HEK293T (cell line): Measurements from ENCODE around the gene TCF25.

Experiments used
- CTCF ChIA-PET: fragments of 350-600 bp; formaldehyde crosslinking; extraction: SDS; loops from one replicate; lab custom pipeline; 2021; ENCODE audit warnings: antibody characterized with exemption, inconsistent platforms; lab: Yijun Ruan, JAX
- POLR2A ChIA-PET: fragments of 350-600 bp; formaldehyde crosslinking; extraction: SDS; loops from one replicate; lab custom pipeline; 2020; ENCODE audit warnings: antibody characterized with exemption, inconsistent platforms; lab: Yijun Ruan, JAX
- DNase-seq: peaks from one replicate; pipeline ENCODE4 v3.0.0; 2012; ENCODE audit warnings: mixed read lengths; ENCODE audit errors: extremely low spot score
- ARNT ChIP-seq: fragments of 450-650 bp; IDR thresholded peaks from 2 replicates; pipeline ENCODE4 v1.6.1; 2017; ENCODE audit warnings: mild to moderate bottlenecking
- BHLHE40 ChIP-seq: fragments of 450-650 bp; IDR thresholded peaks from 2 replicates; pipeline ENCODE4 v1.6.1; 2016; ENCODE audit warnings: mild to moderate bottlenecking, moderate library complexity, borderline replicate concordance
- CTBP1 ChIP-seq: fragments of 450-650 bp; IDR thresholded peaks from 2 replicates; pipeline ENCODE4 v1.6.1; 2016; ENCODE audit warnings: borderline replicate concordance
- ELF4 ChIP-seq: fragments of 450-650 bp; IDR thresholded peaks from 2 replicates; pipeline ENCODE4 v1.6.1; 2017; ENCODE audit warnings: antibody characterized with exemption
- FOXA1 ChIP-seq: fragments of 450-650 bp; IDR thresholded peaks from 2 replicates; pipeline ENCODE4 v1.6.1; 2016; ENCODE audit warnings: mild to moderate bottlenecking
- FOXK2 ChIP-seq: fragments of 450-650 bp; IDR thresholded peaks from 2 replicates; pipeline ENCODE4 v1.6.1; 2016; ENCODE audit warnings: mild to moderate bottlenecking
- FOXM1 ChIP-seq: fragments of 450-650 bp; IDR thresholded peaks from 2 replicates; pipeline ENCODE4 v1.6.1; 2017; ENCODE audit warnings: mild to moderate bottlenecking, borderline replicate concordance
- HDGF ChIP-seq: fragments of 450-650 bp; IDR thresholded peaks from 2 replicates; pipeline ENCODE4 v1.6.1; 2017; ENCODE audit warnings: antibody characterized with exemption, borderline replicate concordance
- L3MBTL2 ChIP-seq: fragments of 450-650 bp; conservative IDR thresholded peaks from 2 replicates; pipeline ENCODE4 v1.6.1; 2016; ENCODE audit warnings: mild to moderate bottlenecking
- LEF1 ChIP-seq: fragments of 450-650 bp; IDR thresholded peaks from 2 replicates; pipeline ENCODE4 v1.6.1; 2017; ENCODE audit warnings: mild to moderate bottlenecking, borderline replicate concordance
- NFRKB ChIP-seq: fragments of 450-650 bp; IDR thresholded peaks from 2 replicates; pipeline ENCODE4 v1.6.1; 2016; ENCODE audit warnings: mild to moderate bottlenecking, moderate library complexity
- SP1 ChIP-seq: fragments of 450-650 bp; IDR thresholded peaks from 2 replicates; pipeline ENCODE4 v1.6.1; 2017
- SUZ12 ChIP-seq: fragments of 450-650 bp; IDR thresholded peaks from 2 replicates; pipeline ENCODE4 v1.6.1; 2016; ENCODE audit warnings: mild to moderate bottlenecking
- TARDBP ChIP-seq: fragments of 450-650 bp; IDR thresholded peaks from 2 replicates; pipeline ENCODE4 v1.6.1; 2016
- ZNF384 ChIP-seq: fragments of 450-650 bp; IDR thresholded peaks from 2 replicates; pipeline ENCODE4 v1.6.1; 2016
- TF ChIP-seq, protein P1 (sequence below): fragments of 450-650 bp; IDR thresholded peaks from 2 replicates; pipeline ENCODE4 v1.6.1; 2016

Gene TCF25

DNA sequence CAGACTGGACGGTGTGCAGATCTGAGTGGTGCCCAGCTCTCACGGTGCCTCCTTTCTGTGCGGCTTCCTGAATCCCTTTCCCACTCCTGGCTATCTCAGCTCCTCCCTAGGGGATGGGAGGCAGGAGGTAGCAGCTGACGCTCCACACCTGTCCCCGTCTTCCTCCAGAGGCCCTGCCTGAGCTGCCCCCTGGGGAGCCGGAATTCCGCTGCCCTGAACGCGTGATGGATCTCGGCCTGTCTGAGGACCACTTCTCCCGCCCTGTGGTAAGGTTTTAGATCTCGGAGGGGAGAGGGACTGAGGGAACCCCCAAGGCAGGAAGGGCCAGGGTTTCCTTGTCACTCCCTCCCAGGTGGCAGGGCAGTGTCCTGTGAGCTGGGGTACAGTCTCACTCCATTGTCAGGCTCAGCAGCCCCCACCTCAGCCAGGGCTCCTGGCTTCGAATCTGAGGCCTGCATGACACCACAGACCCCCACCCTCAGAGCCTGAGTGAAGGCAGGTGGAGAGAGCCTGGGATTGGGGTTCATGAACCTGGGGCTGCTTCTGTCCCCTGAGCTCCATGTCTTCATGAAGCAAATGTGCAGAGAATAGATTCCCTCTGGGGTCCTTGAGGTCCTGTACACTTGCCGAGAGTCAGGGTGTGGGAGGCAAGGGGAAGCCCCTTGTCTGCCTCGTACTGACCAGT lies 81.8 kb downstream of the TCF25 start:
- DNase-seq = no peak
- TF ChIP-seq SUZ12 (no peak), FOXA1 (no peak), ELF4 (no peak), L3MBTL2 (no peak), LEF1 (no peak), ZNF384 (no peak), BHLHE40 (no peak), FOXM1 (no peak), FOXK2 (no peak), CTBP1 (no peak), SP1 (no peak), HDGF (no peak), NFRKB (no peak), ARNT (no peak)
- TF ChIP-seq, protein P1, sequence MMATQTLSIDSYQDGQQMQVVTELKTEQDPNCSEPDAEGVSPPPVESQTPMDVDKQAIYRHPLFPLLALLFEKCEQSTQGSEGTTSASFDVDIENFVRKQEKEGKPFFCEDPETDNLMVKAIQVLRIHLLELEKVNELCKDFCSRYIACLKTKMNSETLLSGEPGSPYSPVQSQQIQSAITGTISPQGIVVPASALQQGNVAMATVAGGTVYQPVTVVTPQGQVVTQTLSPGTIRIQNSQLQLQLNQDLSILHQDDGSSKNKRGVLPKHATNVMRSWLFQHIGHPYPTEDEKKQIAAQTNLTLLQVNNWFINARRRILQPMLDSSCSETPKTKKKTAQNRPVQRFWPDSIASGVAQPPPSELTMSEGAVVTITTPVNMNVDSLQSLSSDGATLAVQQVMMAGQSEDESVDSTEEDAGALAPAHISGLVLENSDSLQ = no peak
- ChIA-PET CTCF (no interaction called here), POLR2A (interaction anchor here (1.0 kb wide), 1 partner anchor 15 kb away, joined by 3 read pairs; no protein-coding TSS in a partner anchor)

DNA sequence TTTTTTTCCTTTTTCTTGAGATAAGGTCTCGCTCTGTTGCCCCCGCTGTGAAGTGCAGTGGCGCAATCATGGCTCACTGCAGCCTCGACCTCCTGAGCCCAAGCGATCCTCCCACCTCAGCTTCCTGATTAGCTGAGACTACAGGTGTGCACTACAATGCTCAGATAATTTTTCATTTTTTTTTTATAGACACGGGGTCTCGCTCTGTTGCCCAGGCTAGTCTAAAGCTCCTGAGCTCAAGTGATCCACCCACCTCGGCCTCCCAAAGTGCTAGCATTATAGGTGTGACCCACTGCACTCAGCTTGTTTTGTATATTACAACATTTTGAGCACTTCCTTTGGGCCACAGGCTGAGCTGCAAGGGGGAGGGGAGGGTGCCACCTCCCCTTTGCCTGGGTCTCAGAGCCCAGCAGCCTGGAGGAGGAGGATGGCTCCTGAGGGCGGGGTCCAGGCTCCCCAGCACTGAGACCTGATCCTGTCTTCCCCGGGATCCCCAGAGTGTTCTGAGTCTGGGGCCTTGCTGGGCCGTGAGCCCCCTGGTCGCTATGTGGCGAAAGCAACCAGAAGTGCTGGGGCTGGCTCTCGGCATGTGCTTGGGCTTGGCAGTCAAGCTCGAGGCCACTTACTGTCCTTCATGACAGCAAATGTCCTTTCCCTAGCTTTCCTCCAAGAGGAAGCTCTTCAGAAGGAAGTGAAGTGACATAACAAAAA lies 83.3 kb downstream of the TCF25 start:
- ChIA-PET CTCF (no interaction called here), POLR2A (interaction anchor here (0.6 to 2.4 kb wide), 2 partner anchors 15 to 34 kb away, joined by 3 to 10 read pairs; partner anchors contain the start of gene TUBB3)
- no peak for DNase-seq
- TF ChIP-seq LEF1 = no peak
- TF ChIP-seq ARNT = no peak
- no peak for TF ChIP-seq NFRKB
- TF ChIP-seq BHLHE40 = no peak
- TF ChIP-seq FOXM1 = no peak
- TF ChIP-seq ELF4 = no peak
- TF ChIP-seq FOXA1 = no peak
- TF ChIP-seq, protein P1 = no peak
- no peak for TF ChIP-seq L3MBTL2
- no peak for TF ChIP-seq HDGF
- TF ChIP-seq ZNF384 = no peak
- TF ChIP-seq TARDBP = no peak
- TF ChIP-seq CTBP1 = no peak
- no peak for TF ChIP-seq FOXK2

DNA sequence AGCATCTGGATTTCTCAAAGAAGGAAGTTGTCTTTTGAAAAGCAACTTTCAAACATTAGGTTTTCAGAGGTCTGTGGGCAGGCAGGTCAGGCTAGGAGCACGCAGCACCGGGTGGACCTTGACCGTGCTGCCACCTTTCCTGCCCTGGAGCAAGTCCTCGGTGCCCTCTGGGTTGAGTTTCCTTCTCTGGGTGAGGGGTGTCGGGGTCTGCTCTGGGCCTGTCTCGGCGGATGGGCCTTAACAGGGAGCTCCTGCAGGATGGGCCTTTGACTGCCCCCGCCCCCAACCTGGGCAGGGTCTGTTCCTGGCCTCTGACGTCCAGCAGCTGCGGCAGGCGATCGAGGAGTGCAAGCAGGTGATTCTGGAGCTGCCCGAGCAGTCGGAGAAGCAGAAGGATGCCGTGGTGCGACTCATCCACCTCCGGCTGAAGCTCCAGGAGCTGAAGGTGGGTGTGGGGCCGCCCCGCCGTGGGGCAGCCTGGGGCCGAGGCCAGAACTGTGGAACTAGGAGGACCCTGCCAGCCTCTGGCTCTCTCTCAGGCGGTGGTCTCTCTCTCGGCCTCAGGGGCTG lies 83.9 kb downstream of the TCF25 start:
- ChIA-PET CTCF (no interaction called here), POLR2A (interaction anchor here (1.2 to 2.4 kb wide), 2 partner anchors 13 to 15 kb away, joined by 4 to 10 read pairs; no protein-coding TSS in a partner anchor)
- no peak for DNase-seq
- TF ChIP-seq L3MBTL2 (no peak), TARDBP (no peak), CTBP1 (no peak), ARNT (no peak), BHLHE40 (no peak), NFRKB (no peak), SP1 (no peak), SUZ12 (no peak), ELF4 (no peak), FOXA1 (no peak), FOXM1 (no peak), LEF1 (no peak), ZNF384 (no peak), FOXK2 (no peak), HDGF (no peak)
- TF ChIP-seq, protein P1 = no peak

DNA sequence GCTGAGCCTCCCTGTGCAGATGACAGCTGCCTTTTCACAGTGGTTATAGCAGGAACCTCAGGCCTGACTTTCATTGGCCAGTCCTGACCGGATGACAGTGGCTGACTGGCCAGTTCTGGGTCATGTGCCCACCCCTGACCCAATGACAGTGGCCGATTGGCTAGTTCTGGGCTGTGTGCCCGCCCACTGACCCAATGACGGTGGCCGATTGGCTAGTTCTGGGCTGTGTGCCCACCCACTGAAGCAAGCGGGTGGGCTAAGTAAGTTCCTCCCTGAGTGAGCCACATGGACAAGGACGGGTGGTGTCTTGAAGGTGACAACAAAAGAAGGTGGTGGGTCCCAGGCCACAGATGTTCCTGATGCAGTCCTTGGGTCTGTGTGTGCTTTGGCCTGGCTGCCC lies 84.7 kb downstream of the TCF25 start:
- DNase-seq = peak; percentile 54
- CTCF ChIA-PET = no interaction called here
- TF ChIP-seq TARDBP = no peak
- TF ChIP-seq, protein P1 = peak; percentile 65
- no peak for TF ChIP-seq NFRKB
- no peak for TF ChIP-seq BHLHE40
- TF ChIP-seq LEF1 = no peak
- POLR2A ChIA-PET = interaction anchor here (1.2 to 2.4 kb wide), 2 partner anchors 12 to 14 kb away, joined by 4 to 10 read pairs; no protein-coding TSS in a partner anchor

DNA sequence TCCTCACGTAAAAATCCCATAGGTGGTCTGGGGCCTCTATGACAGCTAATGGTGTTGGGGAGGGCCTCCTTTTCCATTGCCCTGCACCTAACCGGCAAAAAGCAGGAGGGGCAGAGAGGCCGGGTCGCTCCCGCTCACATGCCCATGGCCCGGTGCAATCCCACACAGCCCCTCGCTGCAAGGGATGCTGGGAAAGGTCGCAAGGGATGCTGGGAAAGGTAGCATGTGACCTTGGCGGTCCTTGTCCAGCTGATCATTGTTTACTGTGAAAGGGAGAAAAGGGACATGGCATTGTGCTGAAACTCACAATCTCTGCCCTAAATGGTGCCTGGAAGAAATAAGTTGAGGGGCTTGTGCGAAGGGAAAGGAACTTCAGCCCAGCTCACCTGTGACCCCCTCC lies 85.2 kb downstream of the TCF25 start:
- TF ChIP-seq ZNF384 = no peak
- TF ChIP-seq SP1 = no peak
- no peak for TF ChIP-seq TARDBP
- TF ChIP-seq SUZ12 = no peak
- TF ChIP-seq FOXA1 = no peak
- TF ChIP-seq ELF4 = no peak
- no peak for TF ChIP-seq CTBP1
- TF ChIP-seq NFRKB = no peak
- TF ChIP-seq FOXM1 = no peak
- no peak for TF ChIP-seq HDGF
- TF ChIP-seq ARNT = no peak
- no peak for TF ChIP-seq LEF1
- TF ChIP-seq BHLHE40 = no peak
- TF ChIP-seq, protein P1 = no peak
- TF ChIP-seq FOXK2 = no peak
- no peak for TF ChIP-seq L3MBTL2
- no peak for DNase-seq
- CTCF ChIA-PET = no interaction called here
- POLR2A ChIA-PET = interaction anchor here (1.2 to 2.4 kb wide), 2 partner anchors 11 to 13 kb away, joined by 4 to 10 read pairs; no protein-coding TSS in a partner anchor
